Transverse colon (tissue), 4 donors: Measurements from ENCODE around the gene LRP11. TPM values are rescaled to one million over a fixed set of nuclear protein-coding genes. Genes with fewer than 3 reads are reported as not detected.
A peak's percentile ranks its signal among the peaks of the same experiment; 100 is the strongest.

Experiments
- DNase-seq: peaks from one replicate; pipeline ENCODE4 v3.0.0-alpha.2; 2019
- H3K27ac ChIP-seq, 4 donors: fragments of 200-600 bp; sonication (generic); 2 replicates each; pipeline ENCODE4 v1.5.1; 2016 to 2018; ENCODE audit warnings: inconsistent platforms in 4 of 4
- H3K27me3 ChIP-seq: fragments of 200-600 bp; sonication (generic); 2 replicates; pipeline ENCODE4 v1.5.1; 2017; ENCODE audit warnings: inconsistent platforms
- H3K36me3 ChIP-seq, 4 donors: fragments of 200-600 bp; sonication (generic); 2 replicates each; pipeline ENCODE4 v1.5.1; 2017 to 2019; ENCODE audit warnings: inconsistent platforms in 4 of 4
- H3K4me1 ChIP-seq, 4 donors: fragments of 200-600 bp; sonication (generic); 2 replicates each; pipeline ENCODE4 v1.5.1; 2017 to 2020; ENCODE audit warnings: inconsistent platforms in 4 of 4
- H3K4me3 ChIP-seq, 4 donors: fragments of 200-600 bp; sonication (generic); 1 replicate in 1 of 4; 2 replicates in 3 of 4; pipeline versions ENCODE4 v1.5.1 to v1.6.1; 2017 to 2019; ENCODE audit warnings: inconsistent platforms in 4 of 4
- H3K9me3 ChIP-seq, 2 donors: fragments of 200-600 bp; sonication (generic); 2 replicates each; pipeline ENCODE4 v1.5.1; 2017 to 2019; ENCODE audit warnings: inconsistent platforms in 2 of 2
- CTCF ChIP-seq, 5 experiments: fragments of 200-600 bp in 3 of 5; fragments of 450-650 bp in 2 of 5; sonication (generic) in 3 of 5; IDR thresholded peaks; 1 replicate in 2 of 5; 2 replicates in 3 of 5; pipeline ENCODE4 v1.5.1; 2016 to 2017; ENCODE audit warnings: antibody characterized with exemption in 5 of 5, inconsistent platforms in 3 of 5, mild to moderate bottlenecking in 2 of 5, moderate library complexity in 1 of 5
- EP300 ChIP-seq: sonication (generic); formaldehyde crosslinking; IDR thresholded peaks from one replicate; pipeline ENCODE4 v1.6.1; 2017; ENCODE audit warnings: antibody characterized with exemption, low read depth
- POLR2A ChIP-seq: fragments of 450-650 bp; IDR thresholded peaks from one replicate; pipeline ENCODE4 v1.6.1; 2016; ENCODE audit warnings: antibody characterized with exemption, mild to moderate bottlenecking, moderate library complexity
- POLR2AphosphoS5 ChIP-seq, 3 donors: sonication (generic); formaldehyde crosslinking; IDR thresholded peaks; one replicate each; pipeline ENCODE4 v1.6.1; 2016; ENCODE audit warnings: antibody characterized with exemption in 3 of 3
- WGBS, 2 donors: methylation state at CpG; one replicate each; pipeline ENCODE4 v1.1.5; 2018; ENCODE audit warnings: low coverage in 1 of 2; 5-methylcytosine and 5-hydroxymethylcytosine counted together
- in situ Hi-C, 4 donors: fragments of 200-750 bp; cut with MboI; loops; one replicate each; pipeline versions ENCODE4 v1.15.0 to v1.15.1; 2017; ENCODE audit warnings: low sequenced_read_pairs in 3 of 4, low pct_ligation_motif_present in 1 of 4, low pct_unique_long_range_greater_than_20kb in 1 of 4
- intact Hi-C: fragments of 100-400 bp; cut with DNase I; formaldehyde crosslinking; loops from one replicate; pipeline ENCODE4 v1.15.1; 2023; ENCODE audit warnings: low total_unique reads
- total RNA-seq, 4 donors: library from RNA; depleted of rRNA; stranded (reverse); fragments of >200 nt; gene quantifications; one replicate each; pipeline ENCODE4 v1.1.0, GENCODE V29; 2016

The LRP11 gene
- total RNA-seq, 4 donors from 2014 or later = 2.2 to 50.5 (median 21.2) TPM

- no peak overlapping the region for H3K27ac ChIP-seq
- H3K4me1 ChIP-seq = peaks cover 0 to 39% (median 25%) of the 10 kb centered on the region in 4 donors
- in situ Hi-C loops = no loop called here
Observed at GRCh38 chr6:149859368-149859767, 4.8 kb downstream of the LRP11 start.

DNA sequence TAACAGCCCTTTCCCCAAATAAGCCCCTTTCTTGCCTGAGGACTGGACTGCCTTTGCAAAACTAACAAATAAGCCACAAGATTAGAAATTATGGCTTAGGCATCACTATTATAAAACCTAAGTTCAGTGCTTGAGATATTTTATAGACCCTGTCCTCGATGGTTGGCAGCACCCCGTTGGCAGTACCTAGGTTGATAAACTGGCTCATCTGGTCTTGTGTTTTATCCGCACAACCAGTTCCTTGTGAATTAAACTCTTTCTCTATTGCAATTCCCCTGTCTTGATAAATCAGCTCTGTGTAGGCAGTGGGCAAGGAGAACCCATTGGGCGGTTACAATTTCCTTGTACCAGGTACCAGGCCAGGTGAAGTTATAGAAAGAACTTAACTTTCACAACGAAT, 6.6 kb downstream of the LRP11 start:
- no peak for TF ChIP-seq POLR2A
- no peak for TF ChIP-seq EP300
- no peak for TF ChIP-seq POLR2AphosphoS5 (IDR thresholded peaks at IDR 0.05)
- TF ChIP-seq CTCF (IDR thresholded peaks at IDR 0.05) = no peak
- no peak for DNase-seq
- Histone ChIP-seq H3K9me3 (no peaks in the 10 kb centered on the region), H3K27me3 (no peaks in the 10 kb centered on the region), H3K36me3 (no peaks in the 10 kb centered on the region), H3K4me3 (no peak overlapping the region), H3K27ac (no peak overlapping the region), H3K4me1 (peaks cover 0 to 37% (median 22%) of the 10 kb centered on the region in 4 donors)
- intact Hi-C loops = loop anchor here (1.0 kb wide), 1 partner anchor 108 kb away; no protein-coding TSS in a partner anchor
- 63 to 92% methylated on average over 2 to 5 of the region's 5 CpGs for WGBS, 2 donors
- in situ Hi-C loops = no loop called here

More at GRCh38 chr6:149859368-149859767, 4.8 kb downstream of the LRP11 start:
- WGBS, 2 donors = 52 to 78% methylated on average over 5 to 6 of the region's 7 CpGs
- no peaks in the 10 kb centered on the region for H3K9me3 ChIP-seq
- no peak overlapping the region for H3K4me3 ChIP-seq
- intact Hi-C loops = no loop called here
- TF ChIP-seq EP300 (no peak), CTCF (IDR thresholded peaks at IDR 0.05) (no peak), POLR2AphosphoS5 (IDR thresholded peaks at IDR 0.05) (no peak), POLR2A (no peak)
- no peak for DNase-seq
- no peaks in the 10 kb centered on the region for H3K36me3 ChIP-seq
- H3K27me3 ChIP-seq = no peaks in the 10 kb centered on the region

GRCh38 chr6:149856256-149856994, 7.7 kb downstream of the LRP11 start:
- DNase-seq = no peak

DNA sequence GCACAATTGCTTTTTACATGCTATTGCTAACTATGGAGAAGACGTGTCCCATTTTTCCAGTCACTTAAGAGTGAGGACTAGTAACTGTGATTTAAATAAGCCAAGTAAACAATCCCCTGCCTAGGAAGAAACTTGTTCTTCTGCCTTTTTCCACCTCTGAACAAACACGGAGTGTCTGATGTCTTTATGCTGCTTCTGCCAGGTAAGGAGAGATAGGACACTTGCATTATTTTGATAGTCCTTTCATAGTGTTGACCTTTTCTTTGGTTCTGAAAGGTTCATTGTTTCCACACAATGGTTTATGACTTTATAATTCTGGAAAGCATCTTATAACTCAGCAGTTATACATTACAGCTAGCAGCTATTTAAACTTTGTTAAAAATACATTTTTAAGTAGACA, 8.4 kb downstream of the LRP11 start:
- H3K4me3 ChIP-seq = no peak overlapping the region
- H3K27me3 ChIP-seq = no peaks in the 10 kb centered on the region
- no peak for DNase-seq
- no peaks in the 10 kb centered on the region for H3K9me3 ChIP-seq
- in situ Hi-C loops = no loop called here
- TF ChIP-seq EP300 (no peak), CTCF (IDR thresholded peaks at IDR 0.05) (no peak), POLR2A (no peak), POLR2AphosphoS5 (IDR thresholded peaks at IDR 0.05) (no peak)
- intact Hi-C loops = no loop called here
- peak overlapping the region in 2 of 4 donors; percentile 1 to 35 for H3K27ac ChIP-seq
- no peaks in the 10 kb centered on the region for H3K36me3 ChIP-seq
- peaks cover 3 to 30% (median 20%) of the 10 kb centered on the region in 4 donors for H3K4me1 ChIP-seq
- WGBS, 2 donors = 59% methylated on average over 2 of the region's 2 CpGs; no CpG with 5 or more reads in 1 of the 2 donors

More at GRCh38 chr6:149856256-149856994, 7.7 kb downstream of the LRP11 start:
- intact Hi-C loops = no loop called here
- Histone ChIP-seq H3K4me1 (peaks cover 3 to 33% (median 20%) of the 10 kb centered on the region in 4 donors), H3K9me3 (no peaks in the 10 kb centered on the region), H3K4me3 (no peak overlapping the region), H3K36me3 (no peaks in the 10 kb centered on the region), H3K27ac (no peak overlapping the region), H3K27me3 (no peaks in the 10 kb centered on the region)
- in situ Hi-C loops = no loop called here
- WGBS, 2 donors = 67 to 84% methylated on average over 3 to 10 of the region's 10 CpGs
- no peak for TF ChIP-seq POLR2A
- TF ChIP-seq POLR2AphosphoS5 (IDR thresholded peaks at IDR 0.05) = no peak
